AG09309 (cell line): ENCODE data around the gene RSRC1.

ENCODE experiments used
- DNase-seq: peaks from one replicate; pipeline ENCODE4 v3.0.0-alpha.2; 2010; ENCODE audit warnings: low read depth
- H3K4me3 ChIP-seq: 2 replicates; pipeline ENCODE4 v1.5.1; 2011; ENCODE audit warnings: mild to moderate bottlenecking, low read depth, low read length, moderate library complexity; ENCODE audit not compliant: control insufficient read depth
- CTCF ChIP-seq: IDR thresholded peaks from 2 replicates; pipeline ENCODE4 v1.5.1; 2011; ENCODE audit warnings: mild to moderate bottlenecking, low read depth, low read length, inconsistent platforms; ENCODE audit not compliant: insufficient read depth, control insufficient read depth; ENCODE audit errors: missing control alignments

RSRC1 gene

GRCh38 chr3:158479051-158479450 lies 369.2 kb downstream of the RSRC1 start:
- no peak overlapping the region for H3K4me3 ChIP-seq
- DNase-seq = no peak

DNA sequence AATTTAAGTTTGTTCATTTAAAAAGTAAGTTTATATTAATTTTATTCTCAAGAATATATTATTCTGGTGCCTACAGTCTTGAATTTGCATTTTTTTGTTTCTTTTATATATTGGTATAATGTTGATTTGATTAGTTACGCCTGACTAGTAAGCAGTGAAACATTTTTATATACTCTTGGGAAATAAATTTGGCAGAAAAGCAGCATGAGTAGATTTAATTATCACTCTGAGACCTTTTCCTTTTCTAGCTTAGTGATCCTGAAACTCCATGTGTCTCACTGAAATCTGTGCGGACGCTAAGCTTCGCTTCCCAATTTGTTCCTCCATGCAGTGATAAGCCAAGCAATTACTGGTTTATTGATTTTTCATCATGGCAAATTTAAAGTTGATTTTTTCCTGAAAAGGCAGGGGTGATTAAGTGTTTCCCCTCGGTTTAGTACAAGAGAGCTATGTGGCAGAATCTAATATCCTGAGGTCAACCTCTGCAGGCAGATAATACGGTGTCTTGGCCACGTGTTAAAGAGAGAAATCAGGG lies 373.9 kb downstream of the RSRC1 start:
- no peak overlapping the region for H3K4me3 ChIP-seq
- TF ChIP-seq CTCF = no peak
- no peak for DNase-seq

More at GRCh38 chr3:158479051-158479450, 369.2 kb downstream of the RSRC1 start:
- TF ChIP-seq CTCF = no peak

DNA sequence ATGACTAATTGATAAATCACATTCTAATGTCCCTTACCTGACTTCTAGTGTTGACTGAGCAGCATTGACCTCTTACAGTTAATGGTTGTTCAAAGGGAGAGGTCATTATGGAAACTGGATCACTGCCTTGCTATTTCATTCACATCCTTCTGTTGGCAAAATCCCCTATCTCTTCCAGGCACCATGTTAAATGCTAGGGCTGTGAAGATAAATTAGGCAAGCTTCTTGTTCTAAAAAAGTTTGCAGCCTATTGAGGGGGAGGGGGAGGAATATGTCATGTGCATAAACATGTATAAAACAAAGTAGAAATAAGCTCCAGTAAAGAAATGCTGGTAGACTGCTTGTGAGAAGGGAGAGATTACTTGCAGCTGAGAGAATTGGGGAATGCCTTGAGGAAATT lies 376.3 kb downstream of the RSRC1 start:
- no peak for DNase-seq
- TF ChIP-seq CTCF = no peak
- H3K4me3 ChIP-seq = no peak overlapping the region

GRCh38 chr3:158488670-158489069 lies 378.8 kb downstream of the RSRC1 start:
- H3K4me3 ChIP-seq = no peak overlapping the region
- no peak for TF ChIP-seq CTCF
- DNase-seq = no peak

- no peak for DNase-seq
- no peak overlapping the region for H3K4me3 ChIP-seq
- TF ChIP-seq CTCF = no peak
These were observed 379.3 kb downstream of the RSRC1 start for GRCh38 chr3:158489181-158489580.

DNA sequence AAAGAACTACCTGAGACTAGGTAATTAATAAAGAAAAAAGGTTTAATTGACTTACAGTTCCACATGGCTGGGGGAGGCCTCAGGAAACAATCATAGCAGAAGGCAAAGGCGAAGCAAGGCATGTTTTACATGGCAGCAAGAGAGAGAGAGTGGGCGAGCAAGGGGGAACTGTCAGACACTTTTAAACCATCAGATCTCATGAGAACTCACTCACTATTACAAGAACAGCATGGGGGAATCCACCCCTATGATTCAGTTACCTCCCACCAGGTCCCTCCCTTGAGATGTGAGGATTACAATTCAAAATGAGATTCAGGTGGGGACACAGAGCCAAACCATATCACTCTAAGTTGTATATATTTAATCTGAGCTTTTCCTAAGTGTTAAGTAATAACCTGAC lies 382.1 kb downstream of the RSRC1 start:
- H3K4me3 ChIP-seq = no peak overlapping the region
- no peak for TF ChIP-seq CTCF
- DNase-seq = no peak

- TF ChIP-seq CTCF = no peak
- H3K4me3 ChIP-seq = no peak overlapping the region
- no peak for DNase-seq
These were observed 382.8 kb downstream of the RSRC1 start for GRCh38 chr3:158492685-158493084.
